EH (cell line): ENCODE data around the gene TXNRD3.
A peak's percentile ranks its signal among the peaks of the same experiment; 100 is the strongest.

ENCODE experiments used
- DNase-seq: peaks from one replicate; pipeline ENCODE4 v3.0.0-alpha.2; 2015; ENCODE audit warnings: low read depth

Gene TXNRD3

DNA sequence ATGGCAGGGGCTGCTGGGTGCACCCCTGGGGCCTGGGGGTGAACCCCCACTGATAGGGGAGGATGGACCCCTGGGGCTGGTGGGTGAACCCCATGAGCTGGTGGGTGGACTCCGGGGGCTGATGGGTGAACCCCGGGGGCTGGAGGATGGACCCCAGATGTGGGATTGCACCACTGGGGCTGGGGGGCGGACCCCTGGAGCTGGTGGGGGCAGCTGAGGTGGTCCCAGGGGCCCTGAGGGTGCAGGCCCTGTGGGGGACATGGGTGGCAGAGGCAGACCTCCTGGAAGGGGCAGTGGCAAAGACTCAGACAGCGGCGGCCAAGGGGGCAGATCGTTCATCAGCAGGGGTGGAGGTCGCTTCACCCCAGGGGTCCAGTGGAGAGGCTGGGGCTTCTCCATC, 17.4 kb upstream of the TXNRD3 start:
- DNase-seq = no peak

DNA sequence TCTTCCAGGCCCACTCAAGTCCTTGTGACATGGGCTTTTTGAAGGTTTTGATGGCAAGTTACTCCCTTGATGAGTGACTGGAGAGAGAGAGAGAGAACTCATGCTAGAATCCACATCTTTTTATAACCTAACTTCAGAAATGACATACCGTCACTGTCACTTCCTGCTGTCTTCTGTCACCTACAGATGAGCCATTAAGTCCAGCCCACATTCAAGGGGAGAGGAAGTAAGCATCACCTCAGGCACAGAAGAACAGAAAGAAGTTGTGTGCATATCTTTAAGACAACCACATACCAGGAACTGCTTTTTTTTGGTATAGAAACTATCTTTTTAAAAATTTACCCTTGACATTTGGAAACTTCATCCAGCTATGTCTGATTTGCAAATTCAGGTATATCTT, 16.6 kb upstream of the TXNRD3 start:
- no peak for DNase-seq

DNA sequence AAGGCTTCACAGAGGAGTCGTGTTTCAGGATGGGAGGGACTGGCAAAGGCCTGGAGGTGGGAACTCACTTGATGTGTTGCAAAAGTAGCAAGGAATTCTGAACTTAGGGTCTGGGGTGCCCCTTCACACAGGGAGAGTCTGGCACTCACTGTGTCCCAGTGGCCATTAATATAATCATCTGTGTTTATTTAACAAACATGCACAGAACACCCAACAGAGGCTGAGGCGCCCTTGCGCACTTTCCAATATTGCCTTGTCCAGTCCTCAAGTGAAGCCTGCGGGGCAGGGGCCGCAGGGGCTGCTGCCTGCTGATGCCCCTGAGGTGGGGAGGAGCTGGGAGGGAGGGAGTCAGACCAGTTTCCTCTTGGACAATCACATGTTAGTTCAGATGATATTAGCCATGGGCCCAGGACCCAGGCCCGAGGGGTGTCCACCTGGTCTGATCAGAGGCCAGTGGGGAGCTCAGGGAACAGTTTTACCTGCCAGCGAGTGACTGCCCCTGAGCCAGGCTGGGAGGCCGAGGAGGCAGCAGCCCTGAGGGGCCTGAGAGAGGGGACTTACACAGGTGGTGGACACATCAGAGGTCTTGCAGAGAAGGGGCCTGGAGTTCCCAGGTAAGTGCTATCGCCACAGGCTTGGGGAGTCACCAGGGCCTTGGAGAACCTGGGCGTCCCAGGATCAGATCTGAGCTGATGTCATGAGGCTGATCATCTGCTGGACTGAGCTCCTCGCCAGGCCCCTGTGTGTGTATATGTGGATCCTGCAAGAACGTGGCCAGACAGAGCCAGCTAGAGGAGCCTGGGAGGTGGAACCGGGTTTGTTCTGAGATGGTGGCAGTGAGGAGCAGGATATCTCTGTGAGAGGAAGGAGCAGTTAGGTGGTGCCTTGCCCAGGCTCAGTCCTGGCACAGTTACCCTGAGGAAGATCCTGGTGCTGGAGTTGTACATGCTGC, 13.8 kb upstream of the TXNRD3 start:
- no peak for DNase-seq

DNA sequence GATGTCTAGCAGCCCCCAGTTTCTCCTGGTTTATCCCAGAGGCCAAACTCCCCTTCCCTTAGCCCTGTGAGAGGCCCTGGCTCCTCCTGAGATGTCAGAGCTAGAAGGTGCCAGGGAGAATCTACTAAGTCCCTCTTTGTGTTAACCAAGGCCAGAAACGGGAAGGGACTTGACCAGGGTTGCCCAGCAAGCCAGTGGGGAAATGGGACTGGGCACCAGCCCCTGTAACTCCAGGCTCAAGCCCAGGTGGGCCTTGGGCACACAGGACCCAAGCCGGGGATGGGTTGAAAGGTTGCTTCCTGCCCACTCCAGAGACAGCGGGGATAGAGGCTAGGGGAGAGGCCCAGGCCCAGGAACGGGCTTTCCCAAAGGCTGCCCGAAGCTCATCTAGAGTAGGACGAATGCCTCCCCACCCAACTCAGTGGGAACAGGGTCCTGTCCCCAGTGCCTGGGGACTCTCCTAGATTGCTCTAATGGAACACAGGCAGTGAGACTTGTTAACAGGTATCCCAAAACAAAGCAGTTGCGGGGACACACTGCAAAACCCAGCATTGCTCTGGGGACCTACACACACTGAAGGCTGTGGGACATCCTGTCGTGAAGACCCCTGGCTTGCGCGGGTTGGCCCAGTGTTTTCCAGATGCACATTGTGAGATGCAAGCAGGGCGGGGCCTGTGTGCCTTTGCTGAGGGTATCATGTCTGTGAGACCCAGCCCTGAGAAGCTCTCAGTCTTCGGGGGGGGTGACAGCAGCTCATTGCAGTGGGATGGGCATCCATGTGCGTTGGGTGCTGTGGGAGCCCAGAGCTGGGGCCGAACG, 12.9 kb upstream of the TXNRD3 start:
- DNase-seq = no peak

DNA sequence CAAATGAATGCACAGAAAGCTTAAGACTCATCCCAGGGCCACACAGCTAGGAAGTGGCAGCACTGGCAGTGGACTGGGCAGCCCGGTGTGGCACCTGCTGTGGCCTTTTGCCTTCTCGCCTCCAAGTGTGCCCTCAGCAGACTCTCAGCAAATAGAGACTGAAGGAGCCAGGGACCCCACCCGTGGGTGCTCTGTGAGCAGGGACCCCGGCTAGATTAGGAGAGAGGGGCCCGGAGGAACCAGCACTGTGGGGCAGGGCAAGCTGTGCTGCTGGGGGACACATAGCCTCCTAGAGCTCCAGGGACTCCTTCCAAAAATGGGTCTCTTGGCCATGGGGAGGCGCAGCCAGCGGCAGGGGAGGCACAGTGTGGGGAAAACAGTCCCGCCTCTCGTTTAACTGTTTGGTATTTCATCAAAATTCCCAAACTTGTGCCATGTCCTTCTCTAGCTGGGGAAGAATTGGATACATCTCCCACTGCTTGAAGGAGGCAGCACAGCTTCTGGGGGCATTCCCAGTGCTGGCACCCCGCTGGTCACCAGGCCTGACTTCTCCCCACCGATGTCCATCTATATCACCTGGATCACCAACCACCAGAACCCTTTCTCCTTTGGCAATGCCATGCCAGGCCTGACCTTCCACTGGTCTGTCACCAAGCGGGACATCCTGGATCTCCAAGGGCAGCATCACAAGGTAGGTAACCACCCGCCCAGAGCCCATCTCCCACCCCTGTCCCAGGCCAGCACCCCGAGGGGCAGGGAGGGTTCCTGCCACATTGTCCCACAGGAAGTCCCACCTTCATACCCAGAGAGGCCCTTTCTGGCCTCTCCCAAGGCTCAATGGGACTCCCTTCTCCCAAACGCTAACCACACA, 12.0 kb upstream of the TXNRD3 start:
- DNase-seq = no peak

DNA sequence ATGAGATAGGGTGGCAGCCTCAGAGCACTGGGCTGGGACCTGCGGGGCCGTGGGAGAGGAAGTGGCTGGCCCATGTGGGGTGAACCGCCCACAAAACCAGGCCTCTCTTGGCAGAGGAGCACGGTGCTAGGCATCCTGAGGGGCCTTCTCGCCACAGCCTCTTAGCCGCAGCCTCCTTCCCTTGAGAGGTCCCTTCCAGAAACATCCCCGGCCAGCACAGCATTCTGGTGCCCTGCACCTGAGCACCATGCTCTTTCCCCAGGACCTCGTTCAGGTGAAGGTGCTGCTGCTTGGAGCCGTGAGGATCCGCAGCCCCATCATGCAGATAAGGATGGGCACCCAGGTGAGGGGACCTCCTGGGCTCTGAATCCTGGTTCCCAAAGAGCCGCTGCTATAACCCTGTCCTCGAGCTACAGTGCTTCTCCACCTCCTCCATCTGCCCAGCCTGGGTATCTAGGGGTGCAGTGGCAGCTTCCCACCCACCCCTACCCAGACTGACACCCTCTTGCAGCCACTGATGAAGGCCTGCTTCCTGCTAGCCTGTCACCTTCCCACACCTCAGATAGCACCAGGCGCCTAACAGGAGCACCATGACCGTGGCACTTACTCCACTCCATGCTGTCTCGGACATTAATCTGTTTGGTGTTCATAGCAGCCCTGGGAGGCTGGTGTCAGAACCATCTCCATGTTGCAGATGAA, 11.2 kb upstream of the TXNRD3 start:
- DNase-seq = no peak

DNA sequence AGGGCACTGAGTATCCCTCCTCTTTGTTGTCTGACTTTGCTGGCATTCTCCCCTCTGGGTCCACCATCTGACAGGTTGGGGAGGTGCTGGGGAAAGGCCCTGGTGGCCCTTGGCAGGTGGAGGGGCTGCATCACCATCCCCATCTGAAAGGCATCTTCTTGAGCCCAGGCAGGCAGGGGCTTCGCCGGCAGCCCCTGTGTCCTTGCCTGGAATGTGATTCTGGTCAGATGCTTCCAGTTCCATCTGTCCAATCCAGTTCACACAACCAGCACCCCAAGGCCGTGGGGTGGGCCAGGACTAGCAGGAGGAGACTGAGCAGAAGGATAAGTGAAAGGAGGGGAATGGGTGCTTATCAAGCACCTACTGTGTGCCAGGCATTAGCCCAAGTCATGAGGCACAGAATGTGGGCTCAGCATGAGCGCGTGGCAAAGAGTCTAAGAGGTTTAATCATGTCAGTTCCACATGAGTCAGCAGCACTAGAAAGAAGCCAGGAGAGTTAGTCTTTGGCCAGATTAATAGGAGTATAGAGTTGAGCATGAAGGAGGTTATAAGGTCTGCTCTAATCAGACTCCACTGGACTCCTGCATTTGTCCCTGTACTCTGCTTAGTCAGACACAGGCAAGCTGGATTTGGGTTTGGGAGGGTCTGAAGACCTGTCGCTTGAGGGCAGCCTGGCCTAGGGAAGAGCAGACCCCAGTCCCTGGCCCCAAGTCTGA, 10.5 kb upstream of the TXNRD3 start:
- no peak for DNase-seq

DNA sequence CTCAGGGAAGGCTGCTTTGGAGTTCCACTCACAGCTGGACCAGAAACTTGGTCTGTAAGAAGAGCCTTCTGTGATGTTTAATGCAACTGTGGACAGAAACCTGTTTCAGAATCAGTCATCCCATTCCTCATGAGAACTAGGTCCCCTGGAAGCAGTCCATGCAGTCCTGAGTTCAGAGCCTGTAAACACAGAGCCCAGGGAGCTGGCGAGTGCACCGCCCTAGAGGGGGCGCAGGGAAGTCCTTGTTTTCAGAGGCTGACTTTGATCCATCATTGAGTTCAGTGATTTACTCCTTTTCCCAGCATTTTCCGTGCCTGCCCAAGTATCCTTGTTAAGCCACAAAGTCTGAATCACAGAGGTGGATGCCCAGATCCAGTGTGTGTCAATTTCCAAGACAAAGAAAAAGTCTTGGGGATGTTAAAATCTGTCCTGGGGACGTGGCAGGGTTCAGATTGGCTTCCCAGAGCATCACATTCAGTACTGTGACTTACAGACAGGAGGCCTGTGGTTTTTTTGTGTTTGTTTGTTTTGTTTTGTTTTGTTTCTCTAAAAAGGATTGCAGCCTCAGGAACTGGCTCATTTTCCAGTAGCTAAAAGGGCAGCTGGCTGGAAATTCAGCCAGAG, 9.8 kb upstream of the TXNRD3 start:
- DNase-seq = peak; percentile 23

DNA sequence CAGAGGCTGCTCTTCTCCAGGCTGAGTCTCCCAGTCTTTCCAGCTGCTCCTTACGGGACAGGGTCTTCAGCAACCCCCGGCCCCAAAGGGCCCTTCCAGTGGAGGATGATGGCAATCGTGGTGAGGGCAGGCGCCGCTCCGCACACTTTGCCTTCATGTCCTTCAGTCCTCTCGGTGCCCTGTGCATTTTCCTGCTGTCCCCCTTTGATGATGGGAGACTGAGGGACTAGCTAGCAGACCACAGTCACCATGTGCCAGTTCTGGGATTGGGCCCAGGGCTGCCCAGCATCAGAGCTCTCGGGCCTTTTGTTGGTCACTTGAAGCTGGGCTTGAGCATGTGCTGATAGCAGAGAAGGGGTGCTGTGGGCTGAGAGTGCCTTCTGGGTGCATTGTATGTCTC, 8.8 kb upstream of the TXNRD3 start:
- no peak for DNase-seq

DNA sequence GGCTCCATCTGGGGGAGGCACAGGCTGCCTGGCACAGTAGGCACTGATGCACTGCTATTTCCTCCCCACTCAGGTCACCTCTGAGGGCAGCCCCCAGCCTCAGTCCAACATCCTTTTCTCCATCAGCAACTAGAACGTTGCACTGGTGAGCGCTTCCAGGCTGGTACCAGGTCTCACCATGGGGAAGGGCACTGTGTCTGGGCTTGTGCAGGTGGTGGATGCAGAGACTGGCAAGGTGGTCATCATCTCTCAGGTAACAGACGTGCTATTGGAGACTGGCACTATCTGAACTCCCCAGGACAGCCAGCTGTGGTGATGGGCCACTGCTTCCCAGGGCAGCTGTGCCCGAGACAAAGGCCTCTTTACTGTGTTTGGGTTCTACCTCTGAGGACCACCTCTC, 8.3 kb upstream of the TXNRD3 start:
- DNase-seq = no peak

DNA sequence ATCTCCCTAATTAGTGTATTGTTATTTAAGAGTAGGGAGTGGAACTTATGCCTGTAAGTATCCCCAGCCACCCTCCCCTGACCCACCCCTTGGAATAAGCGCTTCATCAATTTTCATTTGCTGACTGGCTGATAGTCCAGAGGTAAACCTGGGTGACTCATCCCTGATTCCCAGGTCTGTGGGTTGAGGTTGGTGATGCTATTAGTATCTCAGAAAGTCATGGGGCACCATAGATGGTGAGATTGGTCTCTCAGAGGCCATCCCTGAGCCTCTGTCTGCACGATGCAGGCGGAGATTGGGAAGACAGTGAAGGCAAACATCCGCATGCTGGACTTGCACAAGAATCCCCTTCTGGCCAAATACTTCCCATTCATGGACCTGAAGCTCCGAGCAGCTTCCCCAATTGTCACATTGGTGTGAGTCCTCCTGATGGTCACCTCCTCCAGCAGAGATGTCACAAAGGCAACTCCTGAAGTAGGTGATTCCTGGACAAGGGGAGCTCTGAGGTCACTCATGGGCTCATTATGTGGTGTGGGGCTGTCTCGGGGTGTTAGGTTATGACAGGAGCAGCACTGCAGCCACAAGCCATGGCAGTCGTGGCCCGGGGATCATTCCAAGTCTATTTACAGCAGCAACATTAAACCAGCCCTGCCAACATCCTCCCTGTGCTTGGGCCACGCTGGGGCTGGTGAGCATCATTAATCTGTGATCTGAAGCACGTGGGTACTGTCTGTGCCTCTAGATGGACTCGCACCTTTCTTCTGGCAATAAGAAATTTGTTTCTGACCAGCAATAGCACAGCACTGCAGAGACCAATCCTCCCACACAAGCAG, 6.8 kb upstream of the TXNRD3 start:
- no peak for DNase-seq

DNA sequence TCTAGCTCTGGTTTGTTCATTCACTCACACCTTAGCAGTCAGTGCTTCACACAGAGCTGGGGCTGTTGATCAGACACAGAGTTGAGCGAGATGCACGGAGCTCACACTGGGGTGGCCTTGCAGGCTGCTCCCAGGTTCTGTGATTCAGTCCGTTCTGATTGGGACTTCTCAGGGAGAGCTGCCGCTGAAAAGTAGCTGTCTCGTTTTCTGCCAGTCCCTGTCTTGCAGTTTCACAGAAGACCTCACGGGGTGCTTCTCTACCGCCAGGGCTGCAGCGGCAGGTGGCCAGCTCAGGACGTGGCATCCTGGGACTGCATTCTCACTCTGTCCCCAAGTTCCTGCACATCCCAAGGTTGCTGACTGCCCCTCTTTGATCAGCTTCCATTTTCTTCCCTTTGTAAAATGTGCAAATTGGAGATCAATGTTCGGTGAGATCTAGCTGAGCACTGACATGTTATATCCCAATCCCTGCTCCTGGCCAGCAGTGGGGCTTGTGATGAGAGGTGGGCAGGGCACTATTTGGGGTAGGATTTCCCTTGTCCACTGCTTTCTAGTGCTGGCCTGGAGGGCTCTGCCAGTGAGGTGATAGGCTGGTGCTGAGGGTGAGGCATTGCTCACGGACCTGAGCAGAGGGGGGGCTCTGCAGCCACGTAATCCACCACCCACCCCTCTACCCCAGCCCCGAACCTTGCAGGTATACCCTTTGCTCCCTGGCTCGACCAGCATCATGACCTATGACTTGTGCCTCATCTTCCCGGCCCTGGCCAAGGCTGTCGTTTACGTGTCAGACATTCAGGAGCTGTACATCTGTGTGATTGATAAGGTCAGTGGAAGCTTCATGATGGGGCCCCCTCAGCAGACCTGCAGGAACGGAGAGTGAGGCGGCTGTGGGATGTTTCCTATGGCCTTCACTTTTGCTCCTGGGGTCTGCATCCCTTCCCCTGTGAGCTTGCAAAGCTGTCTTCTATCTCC, 5.3 kb upstream of the TXNRD3 start:
- peak; percentile 11 for DNase-seq

DNA sequence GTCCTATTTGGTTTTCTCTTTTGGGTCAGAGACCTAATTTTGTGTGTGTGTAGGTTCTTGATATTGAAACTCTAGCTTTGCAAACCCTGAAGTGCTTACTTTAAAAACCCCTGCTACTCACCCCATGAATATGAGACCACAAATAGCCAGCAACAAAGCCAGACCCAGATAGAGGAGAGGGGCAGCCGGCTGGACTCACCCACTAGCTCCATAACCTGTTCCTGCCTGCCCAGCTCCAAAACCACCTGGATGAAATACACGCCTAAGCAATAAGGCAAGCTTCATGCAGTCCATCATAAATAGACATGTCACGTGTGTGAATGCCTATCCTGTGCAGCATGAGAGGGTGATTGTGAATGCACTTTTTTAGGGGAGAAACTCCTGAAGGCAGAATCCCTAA, 3.7 kb upstream of the TXNRD3 start:
- DNase-seq = no peak

DNA sequence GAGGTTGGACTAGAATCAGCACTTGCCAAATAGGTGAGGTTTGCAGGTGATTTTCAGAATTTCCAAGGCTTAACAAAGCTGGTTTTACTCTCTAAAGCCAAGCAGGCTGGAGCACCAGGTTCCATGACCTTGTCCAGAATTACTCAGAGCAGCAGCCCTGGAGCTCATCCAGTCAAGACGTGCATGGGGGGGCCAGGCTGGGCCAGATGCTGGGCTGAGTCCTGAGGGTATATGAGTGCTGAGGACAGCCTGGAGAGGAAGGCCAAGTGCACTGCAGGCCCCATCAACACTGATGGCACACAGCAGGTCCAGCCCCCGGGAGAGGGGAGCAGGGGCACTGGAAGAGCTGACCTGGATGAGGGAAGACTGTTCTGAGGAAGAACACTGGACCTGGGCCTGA, 3.0 kb upstream of the TXNRD3 start:
- DNase-seq = no peak

DNA sequence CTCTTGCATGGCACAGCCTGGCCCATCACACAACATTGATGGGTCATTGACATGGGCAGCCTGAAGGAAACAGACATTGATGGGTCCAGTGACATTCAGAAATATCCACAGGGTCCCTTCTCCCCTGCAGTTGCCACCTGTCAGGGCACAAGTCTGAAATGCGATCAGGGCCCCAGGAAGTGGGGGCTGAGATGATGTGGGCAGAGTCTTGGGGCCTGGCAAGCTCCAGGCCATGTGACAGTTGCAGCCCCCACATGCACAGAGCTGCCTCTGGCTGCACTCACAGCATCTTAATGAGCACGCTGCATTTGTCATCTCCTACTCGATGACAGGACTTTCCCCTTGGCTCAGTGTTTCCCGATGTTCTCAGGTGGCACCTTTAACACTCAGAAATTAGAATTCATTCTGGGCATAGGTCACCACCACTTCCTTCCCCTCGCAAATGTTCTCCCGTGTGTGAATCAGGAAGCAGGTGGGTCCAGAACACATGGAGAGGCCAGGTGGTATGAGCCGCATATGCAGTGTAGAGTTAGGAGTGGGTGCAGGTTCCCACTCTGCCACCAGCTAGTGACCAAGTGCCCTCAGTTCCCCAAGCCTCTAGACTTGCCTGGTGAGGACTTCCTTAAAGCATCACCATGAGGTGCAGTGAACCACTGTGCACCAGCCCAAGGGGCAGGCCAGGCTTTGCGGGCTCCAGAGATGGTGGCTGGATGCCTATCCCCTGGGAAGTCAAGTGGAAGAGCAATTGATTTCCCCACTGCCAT, 1.6 kb upstream of the TXNRD3 start:
- no peak for DNase-seq

DNA sequence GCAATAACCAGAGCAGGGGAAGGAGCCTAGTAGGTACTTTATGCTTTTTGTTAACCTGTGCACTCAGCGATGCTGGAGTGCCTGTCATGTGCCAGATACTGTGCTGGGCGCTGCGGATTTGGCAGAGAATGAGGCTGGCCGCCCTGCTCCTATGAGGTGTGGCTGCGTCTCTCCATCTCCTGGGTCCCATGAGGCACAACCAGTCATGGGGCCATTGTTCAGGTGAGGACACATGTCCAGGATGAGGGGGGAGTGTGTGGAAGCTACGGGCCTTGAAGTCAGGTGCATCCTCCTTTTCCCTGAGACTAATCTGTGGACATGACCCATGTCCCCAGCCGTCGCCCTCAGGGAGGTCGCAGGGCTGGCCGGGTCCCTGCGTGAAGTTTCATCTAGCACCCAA, 963 bp upstream of the TXNRD3 start:
- DNase-seq = no peak

DNA sequence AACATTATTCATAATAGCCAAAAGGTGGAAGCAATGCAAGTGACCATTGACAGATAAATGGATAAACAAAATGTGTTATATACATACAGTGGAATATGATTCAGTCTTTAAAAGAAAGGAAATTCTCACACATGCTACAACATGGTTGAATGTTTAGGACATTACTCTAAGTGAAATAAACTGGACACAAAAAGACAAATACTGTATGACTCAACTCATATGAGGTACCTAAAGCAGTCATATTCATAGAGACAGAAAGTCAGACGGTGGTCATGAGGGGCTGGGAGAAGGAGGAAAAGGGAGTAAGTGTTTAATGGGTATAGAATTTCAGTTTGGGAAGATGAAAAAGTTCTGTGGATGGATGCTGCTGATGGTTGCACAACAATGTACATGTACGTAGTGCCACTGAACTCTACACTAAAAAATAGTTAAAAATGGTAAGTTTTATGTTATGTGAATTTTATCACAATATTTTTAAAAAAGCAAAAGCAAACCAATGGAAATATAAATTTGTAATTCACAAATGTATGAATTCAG, 5.3 kb downstream of the TXNRD3 start:
- no peak for DNase-seq
